Parathyroid adenoma (tissue), 2 donors: ENCODE results near the gene TMEM150B.

Experiments
- H2AFZ ChIP-seq: fragments of 300-600 bp; sonication (generic); one replicate; pipeline ENCODE4 v1.7.0; 2017; ENCODE audit warnings: antibody characterized with exemption, mild to moderate bottlenecking
- H3K27ac ChIP-seq: fragments of 300-600 bp; sonication (generic); one replicate; pipeline ENCODE4 v1.7.0; 2017
- H3K27me3 ChIP-seq: fragments of 300-600 bp; sonication (generic); one replicate; pipeline ENCODE4 v1.7.0; 2017; ENCODE audit warnings: low read length; ENCODE audit not compliant: control insufficient read depth, insufficient read depth
- H3K36me3 ChIP-seq: fragments of 300-600 bp; sonication (generic); one replicate; pipeline ENCODE4 v1.7.0; 2017; ENCODE audit warnings: low read length; ENCODE audit not compliant: control insufficient read depth, insufficient read depth
- H3K4me1 ChIP-seq: fragments of 300-600 bp; sonication (generic); one replicate; pipeline ENCODE4 v1.7.0; 2017; ENCODE audit warnings: control low read depth
- H3K4me2 ChIP-seq: fragments of 300-600 bp; sonication (generic); one replicate; pipeline ENCODE4 v1.7.0; 2017; ENCODE audit warnings: low read length
- H3K4me3 ChIP-seq: fragments of 300-600 bp; sonication (generic); one replicate; pipeline ENCODE4 v1.7.0; 2017; ENCODE audit warnings: low read depth, low read length
- H3K79me2 ChIP-seq: fragments of 300-600 bp; sonication (generic); one replicate; pipeline ENCODE4 v1.7.0; 2017; ENCODE audit warnings: control low read depth
- H3K9ac ChIP-seq: fragments of 300-600 bp; sonication (generic); one replicate; pipeline ENCODE4 v1.7.0; 2017; ENCODE audit warnings: mild to moderate bottlenecking
- H3K9me3 ChIP-seq: fragments of 300-600 bp; sonication (generic); one replicate; pipeline ENCODE4 v1.7.0; 2017; ENCODE audit warnings: low read length; ENCODE audit not compliant: control insufficient read depth
- TF ChIP-seq, protein P1 (sequence below): fragments of 300-600 bp; sonication (generic); IDR thresholded peaks from one replicate; pipeline ENCODE4 v1.7.0; 2017; ENCODE audit warnings: antibody characterized with exemption, mild to moderate bottlenecking
- donor health status: primary hyperparathyroidism.

Gene TMEM150B

DNA sequence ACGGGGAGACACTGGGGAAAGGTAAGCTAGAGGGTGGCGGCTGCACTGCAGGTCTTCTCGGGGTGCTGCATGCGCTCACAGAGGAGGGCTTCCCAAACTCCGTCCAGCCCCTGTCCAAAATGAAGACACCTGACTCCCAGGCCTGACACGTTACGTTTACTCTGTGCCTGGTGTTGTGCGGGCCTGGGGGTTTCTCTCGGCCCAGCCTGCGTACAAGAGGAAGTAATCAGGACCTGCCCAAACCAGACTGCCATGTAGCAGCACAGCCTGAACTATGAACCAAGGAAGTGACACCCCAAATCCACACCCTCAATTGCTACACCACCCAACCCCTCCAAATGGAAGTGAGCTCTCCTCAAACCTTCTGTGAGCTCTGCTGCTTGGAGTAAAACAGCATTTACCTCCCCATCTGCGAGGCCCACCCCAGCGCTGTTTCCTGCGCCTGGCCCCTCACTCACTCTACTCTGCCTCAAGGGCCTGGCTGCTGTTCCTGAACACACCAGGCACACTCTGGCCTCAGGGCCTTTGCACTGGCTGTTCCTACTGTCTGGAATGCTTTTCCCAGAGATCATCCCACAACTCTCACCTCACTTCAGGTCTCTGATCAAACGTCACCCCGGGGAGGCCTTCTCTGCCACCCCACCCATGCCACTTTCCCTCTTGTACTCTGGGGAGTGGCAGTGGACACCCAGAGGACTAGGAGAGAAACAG, 48.3 kb downstream of the TMEM150B start:
- Histone ChIP-seq H3K4me1 (peaks cover 11% of the 10 kb centered on the region), H3K79me2 (peaks cover 3% of the 10 kb centered on the region), H3K9me3 (no peaks in the 10 kb centered on the region), H3K27me3 (no peaks in the 10 kb centered on the region), H3K27ac (no peak overlapping the region), H3K9ac (no peak overlapping the region), H2AFZ (no peak overlapping the region), H3K4me3 (no peak overlapping the region), H3K36me3 (no peaks in the 10 kb centered on the region), H3K4me2 (no peak overlapping the region)
- TF ChIP-seq, protein P1, sequence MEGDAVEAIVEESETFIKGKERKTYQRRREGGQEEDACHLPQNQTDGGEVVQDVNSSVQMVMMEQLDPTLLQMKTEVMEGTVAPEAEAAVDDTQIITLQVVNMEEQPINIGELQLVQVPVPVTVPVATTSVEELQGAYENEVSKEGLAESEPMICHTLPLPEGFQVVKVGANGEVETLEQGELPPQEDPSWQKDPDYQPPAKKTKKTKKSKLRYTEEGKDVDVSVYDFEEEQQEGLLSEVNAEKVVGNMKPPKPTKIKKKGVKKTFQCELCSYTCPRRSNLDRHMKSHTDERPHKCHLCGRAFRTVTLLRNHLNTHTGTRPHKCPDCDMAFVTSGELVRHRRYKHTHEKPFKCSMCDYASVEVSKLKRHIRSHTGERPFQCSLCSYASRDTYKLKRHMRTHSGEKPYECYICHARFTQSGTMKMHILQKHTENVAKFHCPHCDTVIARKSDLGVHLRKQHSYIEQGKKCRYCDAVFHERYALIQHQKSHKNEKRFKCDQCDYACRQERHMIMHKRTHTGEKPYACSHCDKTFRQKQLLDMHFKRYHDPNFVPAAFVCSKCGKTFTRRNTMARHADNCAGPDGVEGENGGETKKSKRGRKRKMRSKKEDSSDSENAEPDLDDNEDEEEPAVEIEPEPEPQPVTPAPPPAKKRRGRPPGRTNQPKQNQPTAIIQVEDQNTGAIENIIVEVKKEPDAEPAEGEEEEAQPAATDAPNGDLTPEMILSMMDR = no peak

DNA sequence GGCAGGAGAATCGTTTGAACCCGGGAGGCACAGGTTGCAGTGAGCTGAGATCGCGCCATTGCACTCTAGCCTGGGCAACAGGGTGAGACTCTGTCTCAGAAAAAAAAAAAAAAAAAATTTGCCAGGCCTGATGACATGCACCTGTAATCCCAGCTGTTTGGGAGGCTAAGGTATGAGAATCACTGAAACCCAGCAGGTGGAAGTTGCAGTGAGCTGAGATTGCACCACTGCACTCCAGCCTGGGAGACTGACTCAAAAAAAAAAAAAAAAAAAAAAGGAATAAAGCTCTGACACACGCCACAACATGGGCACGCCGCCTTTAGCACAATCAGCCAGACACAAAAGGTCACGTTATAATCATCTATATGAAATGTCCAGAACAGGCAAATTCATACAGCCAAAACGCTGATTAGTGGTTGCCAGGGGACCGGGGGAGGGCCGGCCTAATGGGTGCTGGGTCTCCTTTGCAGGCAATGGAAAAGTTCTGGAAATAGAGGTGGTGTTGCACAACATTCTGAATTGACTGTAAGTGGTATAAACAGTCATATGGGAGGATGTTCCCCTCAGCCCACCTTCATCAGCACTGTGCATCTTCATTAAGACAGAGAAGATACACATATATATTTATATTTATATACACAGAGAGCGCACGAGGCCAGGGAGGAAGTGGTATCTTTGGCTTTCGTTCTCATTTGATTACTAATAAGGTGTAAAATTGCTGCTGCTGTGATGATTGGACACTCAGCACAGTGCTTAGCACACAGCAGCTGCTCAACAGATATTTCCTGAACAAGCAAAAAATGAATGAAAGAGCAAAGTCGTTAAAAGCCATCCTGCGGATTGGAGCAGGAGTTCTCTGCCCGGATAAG, 49.1 kb downstream of the TMEM150B start:
- H3K4me2 ChIP-seq = no peak overlapping the region
- no peaks in the 10 kb centered on the region for H3K9me3 ChIP-seq
- no peak overlapping the region for H3K9ac ChIP-seq
- H3K27me3 ChIP-seq = no peaks in the 10 kb centered on the region
- H3K4me3 ChIP-seq = no peak overlapping the region
- H3K4me1 ChIP-seq = peaks cover 7% of the 10 kb centered on the region
- H2AFZ ChIP-seq = no peak overlapping the region
- H3K27ac ChIP-seq = no peak overlapping the region
- TF ChIP-seq, protein P1 = no peak
- H3K36me3 ChIP-seq = no peaks in the 10 kb centered on the region
- peaks cover 9% of the 10 kb centered on the region for H3K79me2 ChIP-seq

DNA sequence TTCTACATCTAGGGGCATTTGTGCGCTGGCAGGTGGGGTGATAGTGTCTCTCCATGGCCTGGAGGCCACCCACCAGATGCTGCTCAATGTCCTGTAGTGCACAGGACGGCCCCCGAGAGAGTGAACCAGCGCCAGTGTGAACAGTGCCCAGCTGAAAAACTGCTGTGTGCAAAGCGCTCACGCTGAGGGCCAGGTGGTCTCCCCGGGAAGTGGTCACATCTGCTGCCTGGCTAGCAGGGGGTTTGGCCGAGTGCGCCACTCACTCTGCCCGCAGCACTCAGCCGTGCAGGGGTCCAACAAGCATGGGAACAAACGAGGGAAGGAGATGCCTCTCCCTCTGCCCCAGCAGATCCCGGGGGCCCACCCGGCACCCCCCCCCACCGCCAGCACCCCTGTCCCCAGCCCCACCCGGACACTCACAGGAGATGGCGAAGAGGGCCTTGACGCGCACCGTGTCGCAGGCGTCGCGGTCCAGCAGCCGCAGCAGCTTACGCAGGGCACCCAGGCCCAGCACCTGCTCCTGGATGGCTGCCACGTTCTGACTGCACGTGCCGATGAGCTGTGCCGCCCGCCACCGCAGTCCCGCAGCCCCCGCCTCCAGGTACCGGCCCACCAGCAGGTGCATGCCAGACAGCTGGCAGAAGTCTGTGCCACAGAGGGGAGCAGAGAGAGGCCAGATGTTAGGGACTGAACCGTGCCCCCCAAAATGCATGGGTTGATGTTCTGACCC, 51.0 kb downstream of the TMEM150B start:
- TF ChIP-seq, protein P1 = no peak
- Histone ChIP-seq H3K27me3 (no peaks in the 10 kb centered on the region), H3K79me2 (peaks cover 9% of the 10 kb centered on the region), H3K4me3 (no peak overlapping the region), H3K9me3 (no peaks in the 10 kb centered on the region), H3K36me3 (no peaks in the 10 kb centered on the region), H3K4me2 (no peak overlapping the region), H3K9ac (no peak overlapping the region), H3K4me1 (no peaks in the 10 kb centered on the region), H3K27ac (no peak overlapping the region), H2AFZ (no peak overlapping the region)

DNA sequence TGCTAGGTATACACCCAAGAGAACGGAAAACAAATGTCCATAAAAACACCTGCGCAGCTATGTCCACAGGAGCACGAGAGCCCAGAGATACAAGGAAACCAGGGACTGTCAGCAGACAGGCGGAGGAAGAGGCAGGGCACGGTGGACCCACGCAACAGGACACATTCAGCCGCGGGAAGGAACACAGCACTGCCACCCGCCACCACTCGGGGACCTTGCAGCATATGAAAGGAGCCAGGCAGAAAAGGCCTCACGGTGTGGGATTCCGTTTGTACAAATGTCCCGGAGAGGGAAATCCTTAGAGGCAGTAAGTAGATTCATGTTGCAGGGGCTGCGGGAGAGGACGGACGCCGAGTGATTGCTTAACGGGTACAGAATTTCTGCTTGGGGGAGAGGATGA, 53.0 kb downstream of the TMEM150B start:
- no peak overlapping the region for H3K27ac ChIP-seq
- TF ChIP-seq, protein P1 = no peak
- H3K4me3 ChIP-seq = no peak overlapping the region
- no peak overlapping the region for H3K4me2 ChIP-seq
- no peaks in the 10 kb centered on the region for H3K27me3 ChIP-seq
- H2AFZ ChIP-seq = no peak overlapping the region
- H3K9ac ChIP-seq = no peak overlapping the region
- no peaks in the 10 kb centered on the region for H3K36me3 ChIP-seq
- H3K79me2 ChIP-seq = peaks cover 12% of the 10 kb centered on the region
- H3K9me3 ChIP-seq = no peaks in the 10 kb centered on the region
- no peaks in the 10 kb centered on the region for H3K4me1 ChIP-seq
